Measurements from ENCODE around the gene IL17REL. TPM values are rescaled to one million over a fixed set of nuclear protein-coding genes. Genes with fewer than 3 reads are reported as not detected.

IL17REL gene
- total RNA-seq, 1 experiment from 2014 or later = 0.24 TPM

DNA sequence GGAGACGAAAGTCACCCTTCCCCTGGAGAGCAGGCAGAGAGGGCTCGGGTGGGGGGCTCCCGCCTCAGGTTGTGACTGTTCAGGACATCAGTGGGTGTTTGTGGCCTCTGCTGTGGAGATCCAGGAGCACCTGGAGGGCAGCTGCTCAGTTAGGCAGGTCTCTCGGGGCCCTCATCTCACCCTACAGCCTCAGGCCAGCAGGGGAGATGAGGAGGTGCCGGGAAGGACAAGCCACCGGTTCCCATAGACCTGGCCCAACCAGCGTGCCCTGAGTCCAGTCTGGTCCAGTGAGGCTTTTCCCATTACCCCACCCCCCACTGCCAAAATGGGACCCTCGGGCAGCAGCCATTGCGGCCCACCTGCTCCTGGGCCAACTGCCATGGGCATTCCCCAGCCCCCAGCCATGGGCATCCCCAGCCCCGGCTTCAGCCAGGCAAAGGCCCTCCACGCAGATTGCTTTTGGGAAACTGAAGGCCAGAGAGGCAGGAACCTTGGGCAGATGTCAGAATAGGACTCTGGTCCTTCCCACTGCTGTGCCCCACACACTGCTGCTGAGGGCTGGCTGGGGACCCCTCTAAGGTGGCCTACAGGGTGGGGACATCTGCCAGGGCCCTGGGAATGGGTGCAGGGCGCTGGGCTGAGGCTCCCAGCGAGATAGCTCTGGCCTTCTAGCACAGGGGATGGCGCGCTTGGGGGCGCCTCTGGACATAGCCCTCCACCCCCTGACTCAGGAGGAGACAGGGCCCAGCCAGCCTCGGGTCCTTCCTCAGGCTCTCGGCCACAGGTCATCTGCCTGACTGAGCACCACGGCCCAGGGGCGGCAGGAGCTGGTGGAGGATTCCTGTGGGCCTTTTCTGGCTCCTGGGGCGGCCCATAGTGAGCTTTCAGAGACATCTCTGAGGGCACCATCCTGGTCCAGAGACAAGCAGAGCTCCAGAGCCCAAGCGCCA lies 47.2 kb downstream of the IL17REL start:
- ChIA-PET CTCF (interaction anchor here (2.8 kb wide), 2 partner anchors 35 to 65 kb away, joined by 11 to 16 read pairs; no protein-coding TSS in a partner anchor), POLR2A (no interaction called here)
- DNase-seq (ENCODE audit: low spot score) (peak; percentile 11), ATAC-seq (no peak)
- Mint-ChIP-seq H3K9me3 (no peaks in the 10 kb centered on the region), H3K27me3 (ENCODE audit: low read depth) (no peaks in the 10 kb centered on the region; the same call in 1 of the 2 replicates), H3K4me3 (no peak overlapping the region), H3K36me3 (peaks cover 7% of the 10 kb centered on the region), H3K27ac (no peak overlapping the region), H3K4me1 (peaks cover 5% of the 10 kb centered on the region)
- TF ChIP-seq HMGA2 (CRISPR knock-in tag; IDR thresholded peaks at IDR 0.05) (no peak), SMAD4 (CRISPR knock-in tag; IDR thresholded peaks at IDR 0.05) (no peak), NFYB (CRISPR knock-in tag; conservative IDR thresholded peaks at IDR 0.05; ENCODE audit: low read depth) (no peak)
- TF ChIP-seq, protein P1, sequence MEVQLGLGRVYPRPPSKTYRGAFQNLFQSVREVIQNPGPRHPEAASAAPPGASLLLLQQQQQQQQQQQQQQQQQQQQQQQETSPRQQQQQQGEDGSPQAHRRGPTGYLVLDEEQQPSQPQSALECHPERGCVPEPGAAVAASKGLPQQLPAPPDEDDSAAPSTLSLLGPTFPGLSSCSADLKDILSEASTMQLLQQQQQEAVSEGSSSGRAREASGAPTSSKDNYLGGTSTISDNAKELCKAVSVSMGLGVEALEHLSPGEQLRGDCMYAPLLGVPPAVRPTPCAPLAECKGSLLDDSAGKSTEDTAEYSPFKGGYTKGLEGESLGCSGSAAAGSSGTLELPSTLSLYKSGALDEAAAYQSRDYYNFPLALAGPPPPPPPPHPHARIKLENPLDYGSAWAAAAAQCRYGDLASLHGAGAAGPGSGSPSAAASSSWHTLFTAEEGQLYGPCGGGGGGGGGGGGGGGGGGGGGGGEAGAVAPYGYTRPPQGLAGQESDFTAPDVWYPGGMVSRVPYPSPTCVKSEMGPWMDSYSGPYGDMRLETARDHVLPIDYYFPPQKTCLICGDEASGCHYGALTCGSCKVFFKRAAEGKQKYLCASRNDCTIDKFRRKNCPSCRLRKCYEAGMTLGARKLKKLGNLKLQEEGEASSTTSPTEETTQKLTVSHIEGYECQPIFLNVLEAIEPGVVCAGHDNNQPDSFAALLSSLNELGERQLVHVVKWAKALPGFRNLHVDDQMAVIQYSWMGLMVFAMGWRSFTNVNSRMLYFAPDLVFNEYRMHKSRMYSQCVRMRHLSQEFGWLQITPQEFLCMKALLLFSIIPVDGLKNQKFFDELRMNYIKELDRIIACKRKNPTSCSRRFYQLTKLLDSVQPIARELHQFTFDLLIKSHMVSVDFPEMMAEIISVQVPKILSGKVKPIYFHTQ (CRISPR knock-in tag; IDR thresholded peaks at IDR 0.05) = no peak
- TF ChIP-seq, protein P2, sequence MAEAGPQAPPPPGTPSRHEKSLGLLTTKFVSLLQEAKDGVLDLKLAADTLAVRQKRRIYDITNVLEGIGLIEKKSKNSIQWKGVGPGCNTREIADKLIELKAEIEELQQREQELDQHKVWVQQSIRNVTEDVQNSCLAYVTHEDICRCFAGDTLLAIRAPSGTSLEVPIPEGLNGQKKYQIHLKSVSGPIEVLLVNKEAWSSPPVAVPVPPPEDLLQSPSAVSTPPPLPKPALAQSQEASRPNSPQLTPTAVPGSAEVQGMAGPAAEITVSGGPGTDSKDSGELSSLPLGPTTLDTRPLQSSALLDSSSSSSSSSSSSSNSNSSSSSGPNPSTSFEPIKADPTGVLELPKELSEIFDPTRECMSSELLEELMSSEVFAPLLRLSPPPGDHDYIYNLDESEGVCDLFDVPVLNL (CRISPR knock-in tag; IDR thresholded peaks at IDR 0.05; ENCODE audit: borderline replicate concordance, low read depth) = no peak

DNA sequence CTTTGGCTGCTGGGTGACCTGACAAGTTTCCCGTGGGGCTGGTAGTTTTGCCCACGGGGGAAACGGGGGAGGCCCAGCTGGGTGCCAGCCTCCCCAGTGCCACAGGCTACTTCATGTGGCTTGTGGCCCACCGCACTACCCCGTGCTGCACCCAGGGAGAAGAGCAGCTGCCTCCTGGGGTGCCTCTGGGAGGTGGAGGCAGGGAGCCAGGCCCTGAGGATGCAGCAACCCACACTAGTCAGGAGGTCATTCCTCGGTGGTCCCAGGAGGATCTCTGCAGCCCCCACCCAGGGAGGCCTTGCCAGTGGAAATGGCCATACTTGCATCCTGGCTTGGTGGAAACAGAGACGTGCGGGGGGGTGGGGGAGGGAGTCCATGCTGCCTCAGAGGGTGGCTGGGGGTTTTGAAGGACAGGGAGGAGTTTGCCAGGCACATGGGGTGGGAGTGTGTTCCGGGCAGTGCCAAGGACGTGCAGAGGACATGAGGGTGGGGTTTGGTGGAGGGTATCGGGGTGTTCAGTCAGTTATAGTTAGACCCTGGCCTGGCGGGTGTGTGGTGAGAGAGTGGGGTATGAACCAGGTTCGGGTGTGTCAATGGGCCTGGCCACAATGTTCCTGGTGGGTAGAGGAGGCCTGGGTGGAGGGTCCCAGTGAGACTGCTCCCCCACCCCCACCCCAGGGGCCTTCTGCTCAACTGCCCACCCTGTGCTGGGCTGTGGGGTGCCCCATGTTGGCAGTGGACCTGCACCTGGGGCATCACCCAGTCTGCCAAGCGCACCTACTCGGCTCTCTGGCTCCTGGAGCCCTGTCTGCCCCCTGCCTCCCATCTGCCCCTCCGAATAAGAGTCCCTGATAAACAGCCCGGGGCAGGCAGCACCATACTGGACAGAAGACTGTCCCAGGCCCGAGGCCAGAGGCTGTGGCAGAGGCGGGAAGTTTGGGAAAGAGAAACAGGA lies 48.2 kb downstream of the IL17REL start:
- Mint-ChIP-seq H3K4me3 (no peak overlapping the region), H3K9me3 (no peaks in the 10 kb centered on the region), H3K27ac (0 out of 2 replicates have a peak overlapping the region, but pooled peaks have one; percentile 53), H3K36me3 (peaks cover 7% of the 10 kb centered on the region), H3K4me1 (peaks cover 5% of the 10 kb centered on the region; the same call in 1 of the 2 replicates), H3K27me3 (ENCODE audit: low read depth) (no peaks in the 10 kb centered on the region; the same call in 1 of the 2 replicates)
- ChIA-PET CTCF (no interaction called here), POLR2A (interaction anchor here (0.5 kb wide), 1 partner anchor 28 kb away, joined by 5 read pairs; no protein-coding TSS in a partner anchor)
- no peak for DNase-seq (ENCODE audit: low spot score)
- ATAC-seq = no peak
- TF ChIP-seq PRRX2 (CRISPR knock-in tag; IDR thresholded peaks at IDR 0.05) (no peak), TCF7 (CRISPR knock-in tag; IDR thresholded peaks at IDR 0.05; ENCODE audit: low read depth) (no peak), NR1H2 (CRISPR knock-in tag; IDR thresholded peaks at IDR 0.05) (no peak), GABPB1 (CRISPR knock-in tag; IDR thresholded peaks at IDR 0.05) (no peak), MXD4 (CRISPR knock-in tag; IDR thresholded peaks at IDR 0.05; ENCODE audit: borderline replicate concordance) (no peak), NFYB (CRISPR knock-in tag; conservative IDR thresholded peaks at IDR 0.05; ENCODE audit: low read depth) (no peak), FOXJ3 (CRISPR knock-in tag; IDR thresholded peaks at IDR 0.05; ENCODE audit: borderline replicate concordance) (no peak), IRF2 (CRISPR knock-in tag; IDR thresholded peaks at IDR 0.05; ENCODE audit: borderline replicate concordance, low read depth) (no peak), ZNF396 (CRISPR knock-in tag; IDR thresholded peaks at IDR 0.05; ENCODE audit: borderline replicate concordance) (no peak), ZNF416 (CRISPR knock-in tag; IDR thresholded peaks at IDR 0.05) (no peak)
- TF ChIP-seq, protein P3, sequence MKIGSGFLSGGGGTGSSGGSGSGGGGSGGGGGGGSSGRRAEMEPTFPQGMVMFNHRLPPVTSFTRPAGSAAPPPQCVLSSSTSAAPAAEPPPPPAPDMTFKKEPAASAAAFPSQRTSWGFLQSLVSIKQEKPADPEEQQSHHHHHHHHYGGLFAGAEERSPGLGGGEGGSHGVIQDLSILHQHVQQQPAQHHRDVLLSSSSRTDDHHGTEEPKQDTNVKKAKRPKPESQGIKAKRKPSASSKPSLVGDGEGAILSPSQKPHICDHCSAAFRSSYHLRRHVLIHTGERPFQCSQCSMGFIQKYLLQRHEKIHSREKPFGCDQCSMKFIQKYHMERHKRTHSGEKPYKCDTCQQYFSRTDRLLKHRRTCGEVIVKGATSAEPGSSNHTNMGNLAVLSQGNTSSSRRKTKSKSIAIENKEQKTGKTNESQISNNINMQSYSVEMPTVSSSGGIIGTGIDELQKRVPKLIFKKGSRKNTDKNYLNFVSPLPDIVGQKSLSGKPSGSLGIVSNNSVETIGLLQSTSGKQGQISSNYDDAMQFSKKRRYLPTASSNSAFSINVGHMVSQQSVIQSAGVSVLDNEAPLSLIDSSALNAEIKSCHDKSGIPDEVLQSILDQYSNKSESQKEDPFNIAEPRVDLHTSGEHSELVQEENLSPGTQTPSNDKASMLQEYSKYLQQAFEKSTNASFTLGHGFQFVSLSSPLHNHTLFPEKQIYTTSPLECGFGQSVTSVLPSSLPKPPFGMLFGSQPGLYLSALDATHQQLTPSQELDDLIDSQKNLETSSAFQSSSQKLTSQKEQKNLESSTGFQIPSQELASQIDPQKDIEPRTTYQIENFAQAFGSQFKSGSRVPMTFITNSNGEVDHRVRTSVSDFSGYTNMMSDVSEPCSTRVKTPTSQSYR (CRISPR knock-in tag; IDR thresholded peaks at IDR 0.05) = no peak
- TF ChIP-seq, protein P1 (CRISPR knock-in tag; IDR thresholded peaks at IDR 0.05) = no peak
- TF ChIP-seq, protein P4, sequence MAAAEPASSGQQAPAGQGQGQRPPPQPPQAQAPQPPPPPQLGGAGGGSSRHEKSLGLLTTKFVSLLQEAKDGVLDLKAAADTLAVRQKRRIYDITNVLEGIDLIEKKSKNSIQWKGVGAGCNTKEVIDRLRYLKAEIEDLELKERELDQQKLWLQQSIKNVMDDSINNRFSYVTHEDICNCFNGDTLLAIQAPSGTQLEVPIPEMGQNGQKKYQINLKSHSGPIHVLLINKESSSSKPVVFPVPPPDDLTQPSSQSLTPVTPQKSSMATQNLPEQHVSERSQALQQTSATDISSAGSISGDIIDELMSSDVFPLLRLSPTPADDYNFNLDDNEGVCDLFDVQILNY (CRISPR knock-in tag; IDR thresholded peaks at IDR 0.05) = no peak
- TF ChIP-seq, protein P5, sequence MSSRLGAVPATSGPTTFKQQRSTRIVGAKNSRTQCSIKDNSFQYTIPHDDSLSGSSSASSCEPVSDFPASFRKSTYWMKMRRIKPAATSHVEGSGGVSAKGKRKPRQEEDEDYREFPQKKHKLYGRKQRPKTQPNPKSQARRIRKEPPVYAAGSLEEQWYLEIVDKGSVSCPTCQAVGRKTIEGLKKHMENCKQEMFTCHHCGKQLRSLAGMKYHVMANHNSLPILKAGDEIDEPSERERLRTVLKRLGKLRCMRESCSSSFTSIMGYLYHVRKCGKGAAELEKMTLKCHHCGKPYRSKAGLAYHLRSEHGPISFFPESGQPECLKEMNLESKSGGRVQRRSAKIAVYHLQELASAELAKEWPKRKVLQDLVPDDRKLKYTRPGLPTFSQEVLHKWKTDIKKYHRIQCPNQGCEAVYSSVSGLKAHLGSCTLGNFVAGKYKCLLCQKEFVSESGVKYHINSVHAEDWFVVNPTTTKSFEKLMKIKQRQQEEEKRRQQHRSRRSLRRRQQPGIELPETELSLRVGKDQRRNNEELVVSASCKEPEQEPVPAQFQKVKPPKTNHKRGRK (CRISPR knock-in tag; IDR thresholded peaks at IDR 0.05; ENCODE audit: borderline replicate concordance) = no peak

Measured in WTC11 (cell line).